Naive thymus-derived CD4-positive, alpha-beta T cell (primary cell): Measurements from ENCODE around the gene RNASE4. TPM values are rescaled to one million over a fixed set of nuclear protein-coding genes. Genes with fewer than 3 reads are reported as not detected.

ENCODE experiments used
- ATAC-seq: fragments of 150-1000 bp; cut with Tn5 transposase; 2 replicates; pipeline ENCODE4 v1.10.0; 2021; ENCODE audit warnings: mild to moderate bottlenecking, moderate library complexity
- CTCF ChIA-PET: fragments of 350-600 bp; sonication (Branson Sonifier 250); formaldehyde crosslinking; loops from one replicate; lab custom pipeline; 2021; ENCODE audit warnings: antibody characterized with exemption; lab: Charles Lee
- POLR2A ChIA-PET: fragments of 350-600 bp; sonication (Branson Sonifier 250); formaldehyde crosslinking; loops from one replicate; lab custom pipeline; 2021; ENCODE audit warnings: antibody characterized with exemption, inconsistent platforms; lab: Charles Lee
- DNase-seq, 9 donors: peaks; one replicate each; pipeline versions ENCODE4 v3.0.0 to v3.0.0-alpha.2; 2020 to 2022; ENCODE audit warnings: mixed read lengths in 1 of 9
- H3K27ac ChIP-seq: one replicate; pipeline ENCODE4 v1.7.0; 2013; ENCODE audit warnings: mild to moderate bottlenecking, low read depth, low read length, moderate library complexity
- H3K27me3 ChIP-seq, 2 donors: one replicate each; pipeline ENCODE4 v1.7.0; 2013; ENCODE audit warnings: low read length in 2 of 2, mild to moderate bottlenecking in 2 of 2, moderate library complexity in 2 of 2; ENCODE audit not compliant: control insufficient read depth in 2 of 2, insufficient read depth in 2 of 2
- H3K36me3 ChIP-seq, 3 experiments: 1 replicate in 2 of 3; 2 replicates in 1 of 3; pipeline ENCODE4 v1.7.0; 2013; ENCODE audit warnings: low read length in 3 of 3, mild to moderate bottlenecking in 3 of 3, moderate library complexity in 1 of 3; ENCODE audit not compliant: insufficient read depth in 3 of 3, control insufficient read depth in 2 of 3
- H3K4me1 ChIP-seq, 2 donors: one replicate each; pipeline ENCODE4 v1.7.0; 2013; ENCODE audit warnings: low read length in 2 of 2, mild to moderate bottlenecking in 2 of 2, moderate library complexity in 1 of 2; ENCODE audit not compliant: control insufficient read depth in 2 of 2, insufficient read depth in 2 of 2
- H3K4me3 ChIP-seq: 2 replicates; pipeline ENCODE4 v1.7.0; 2013; ENCODE audit warnings: mild to moderate bottlenecking, low read length
- H3K9me3 ChIP-seq, 3 experiments: 1 replicate in 2 of 3; 2 replicates in 1 of 3; pipeline ENCODE4 v1.7.0; 2013; ENCODE audit warnings: low read length in 3 of 3; ENCODE audit not compliant: control insufficient read depth in 2 of 3
- H3K27ac Mint-ChIP-seq, 9 donors: one replicate each; pipeline ENCODE4 v1.8.0; 2020 to 2022; ENCODE audit warnings: mixed read lengths in 9 of 9, mild to moderate bottlenecking in 8 of 9, moderate library complexity in 5 of 9, inconsistent platforms in 2 of 9
- H3K27me3 Mint-ChIP-seq, 5 donors: one replicate each; pipeline ENCODE4 v1.8.0; 2021 to 2022; ENCODE audit warnings: mixed read lengths in 5 of 5, mild to moderate bottlenecking in 1 of 5
- H3K36me3 Mint-ChIP-seq, 5 donors: one replicate each; pipeline ENCODE4 v1.8.0; 2020 to 2022; ENCODE audit warnings: mixed read lengths in 5 of 5, mild to moderate bottlenecking in 3 of 5, inconsistent platforms in 1 of 5
- H3K4me1 Mint-ChIP-seq, 7 donors: one replicate each; pipeline ENCODE4 v1.8.0; 2020 to 2022; ENCODE audit warnings: mixed read lengths in 7 of 7, mild to moderate bottlenecking in 3 of 7, inconsistent platforms in 1 of 7
- H3K4me3 Mint-ChIP-seq, 10 donors: one replicate each; pipeline ENCODE4 v1.8.0; 2020 to 2022; ENCODE audit warnings: mild to moderate bottlenecking in 10 of 10, mixed read lengths in 10 of 10, moderate library complexity in 6 of 10, inconsistent platforms in 2 of 10
- H3K9me3 Mint-ChIP-seq, 11 donors: one replicate each; pipeline ENCODE4 v1.8.0; 2020 to 2022; ENCODE audit warnings: mixed read lengths in 11 of 11, mild to moderate bottlenecking in 4 of 11, inconsistent platforms in 1 of 11, moderate library complexity in 1 of 11
- intact Hi-C, 2 donors: fragments of 100-400 bp; cut with micrococcal nuclease; formaldehyde crosslinking; loops; one replicate each; pipeline ENCODE4 v1.15.1; 2023
- polyA plus RNA-seq, 2 donors: library from polyadenylated mRNA; unstranded; fragments of 300-500 nt; fragmentation: Illumina TruSeq; gene quantifications; one replicate each; pipeline ENCODE4 v1.2.3, GENCODE V29; 2021
- total RNA-seq, 6 experiments: library from RNA in 5 of 6; stranded (reverse) in 5 of 6; gene quantifications; 1 replicate in 5 of 6; 2 replicates in 1 of 6; pipeline ENCODE4 v1.2.3 and lab custom pipeline; 2021 to 2026

The RNASE4 gene
- total and polyA plus RNA-seq, 7 experiments from 2014 or later, result 0.17 to 4.2 (median 0.47) TPM; not detected in 1

GRCh38 chr14:20711685-20712084 is 27.3 kb downstream of the RNASE4 start:
- Histone ChIP-seq H3K4me3 (no peak overlapping the region), H3K9me3 (no peaks in the 10 kb centered on the region), H3K27me3 (peaks cover 0 to 5% of the 10 kb centered on the region in 2 donors), H3K27ac (no peak overlapping the region), H3K36me3 (no peaks in the 10 kb centered on the region), H3K4me1 (no peaks in the 10 kb centered on the region)
- peaks cover 0 to 8% (median 0%) of the 10 kb centered on the region in 11 donors for H3K9me3 Mint-ChIP-seq
- ATAC-seq (no peak), DNase-seq (no peak)
- intact Hi-C loops, result no loop called here
- POLR2A ChIA-PET, result interaction anchor here (0.5 kb wide), 1 partner anchor 43 kb away, joined by 3 read pairs; no protein-coding TSS in a partner anchor
- CTCF ChIA-PET, result no interaction called here
- no peak overlapping the region for H3K4me3 Mint-ChIP-seq
- H3K36me3 Mint-ChIP-seq, result peaks cover 0 to 3% (median 0%) of the 10 kb centered on the region in 5 donors
- H3K27ac Mint-ChIP-seq, result no peak overlapping the region
- peaks cover 0 to 9% (median 5%) of the 10 kb centered on the region in 5 donors for H3K27me3 Mint-ChIP-seq
- H3K4me1 Mint-ChIP-seq, result peaks cover 0 to 7% (median 6%) of the 10 kb centered on the region in 7 donors

- Histone ChIP-seq H3K4me3 (no peak overlapping the region), H3K9me3 (no peaks in the 10 kb centered on the region), H3K4me1 (no peaks in the 10 kb centered on the region), H3K27ac (no peak overlapping the region), H3K27me3 (peaks cover 0 to 5% of the 10 kb centered on the region in 2 donors), H3K36me3 (no peaks in the 10 kb centered on the region)
- ATAC-seq (no peak), DNase-seq (no peak)
- H3K4me1 Mint-ChIP-seq, result peaks cover 0 to 7% (median 6%) of the 10 kb centered on the region in 7 donors
- intact Hi-C loops, result no loop called here
- peaks cover 0 to 3% (median 0%) of the 10 kb centered on the region in 5 donors for H3K36me3 Mint-ChIP-seq
- H3K27ac Mint-ChIP-seq, result no peak overlapping the region
- H3K27me3 Mint-ChIP-seq, result peaks cover 3 to 14% (median 7%) of the 10 kb centered on the region in 5 donors
- H3K9me3 Mint-ChIP-seq, result peaks cover 0 to 6% (median 0%) of the 10 kb centered on the region in 11 donors
- no peak overlapping the region for H3K4me3 Mint-ChIP-seq
- ChIA-PET POLR2A (no interaction called here), CTCF (interaction anchor here (1.1 kb wide), 1 partner anchor 15 kb away, joined by 3 read pairs; no protein-coding TSS in a partner anchor)
Observed at GRCh38 chr14:20712904-20713303, 28.5 kb downstream of the RNASE4 start.

DNA sequence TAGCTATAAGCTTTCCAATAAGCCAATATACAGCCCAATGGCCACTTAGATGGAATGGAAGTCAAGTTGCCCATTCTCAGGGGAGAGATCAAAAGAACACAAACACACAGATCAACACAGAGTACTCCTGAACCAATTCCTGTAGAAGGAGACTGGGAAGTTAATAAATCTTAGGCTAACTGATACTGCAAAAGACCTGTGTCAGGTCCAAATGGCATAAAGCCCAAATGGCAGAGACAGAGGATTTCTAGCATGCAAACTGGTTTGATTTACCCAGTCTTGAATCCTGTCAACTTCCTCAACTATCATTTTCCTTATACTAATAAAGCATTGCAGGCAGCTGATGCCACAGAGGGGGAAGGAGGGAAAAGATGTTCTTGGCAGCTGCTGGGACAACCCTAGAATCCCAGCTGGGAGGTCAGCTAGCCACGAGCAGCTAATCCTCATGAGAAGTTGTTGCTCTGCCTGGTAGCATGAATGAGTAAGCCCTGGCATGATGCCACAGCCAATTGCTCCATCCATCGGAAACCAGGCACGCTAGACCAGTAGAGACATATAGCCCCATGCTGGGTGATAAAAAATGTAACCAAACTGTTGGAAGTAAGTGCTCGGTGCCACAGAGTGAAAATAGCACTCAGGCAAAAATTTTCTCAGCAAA is 30.4 kb downstream of the RNASE4 start:
- H3K36me3 Mint-ChIP-seq, result peaks cover 0 to 3% (median 0%) of the 10 kb centered on the region in 5 donors
- peaks cover 0 to 6% (median 0%) of the 10 kb centered on the region in 11 donors for H3K9me3 Mint-ChIP-seq
- no peaks in the 10 kb centered on the region for H3K9me3 ChIP-seq
- DNase-seq (no peak), ATAC-seq (peak; percentile 81)
- no peaks in the 10 kb centered on the region for H3K27me3 ChIP-seq
- H3K4me1 Mint-ChIP-seq, result peaks cover 0 to 7% (median 6%) of the 10 kb centered on the region in 7 donors
- H3K36me3 ChIP-seq, result no peaks in the 10 kb centered on the region
- peak overlapping the region in 1 of 10 donors; percentile 16 for H3K4me3 Mint-ChIP-seq
- H3K27ac ChIP-seq, result no peak overlapping the region
- no peak overlapping the region for H3K4me3 ChIP-seq
- intact Hi-C loops, result no loop called here
- H3K27ac Mint-ChIP-seq, result no peak overlapping the region
- peaks cover 4 to 19% (median 9%) of the 10 kb centered on the region in 5 donors for H3K27me3 Mint-ChIP-seq
- CTCF ChIA-PET, result no interaction called here
- POLR2A ChIA-PET, result no interaction called here
- H3K4me1 ChIP-seq, result no peaks in the 10 kb centered on the region

DNA sequence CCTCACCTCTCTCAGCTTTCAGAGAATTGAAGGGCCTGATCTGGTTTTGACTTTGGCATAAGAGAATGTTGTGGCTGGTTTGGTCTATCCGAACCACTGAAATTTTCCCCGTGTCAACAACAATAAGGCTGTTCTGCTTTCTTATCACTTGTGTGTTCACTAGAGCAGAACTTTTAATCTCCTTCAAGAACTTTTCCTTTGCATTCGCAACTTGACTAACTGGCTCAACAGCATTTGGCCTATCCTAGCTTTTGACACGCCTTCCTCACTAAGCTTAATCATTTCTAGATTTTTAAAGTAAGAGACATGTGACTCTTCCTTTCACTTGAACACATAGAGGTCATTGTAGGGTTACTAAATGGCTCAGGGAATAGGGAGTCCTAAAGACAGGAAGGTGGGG is 35.4 kb downstream of the RNASE4 start:
- no peak overlapping the region for H3K27ac ChIP-seq
- CTCF ChIA-PET, result no interaction called here

GRCh38 chr14:20720741-20721140 is 36.4 kb downstream of the RNASE4 start:
- peaks cover 0 to 7% of the 10 kb centered on the region in 2 donors for H3K27me3 ChIP-seq
- H3K4me1 ChIP-seq, result no peaks in the 10 kb centered on the region
- no peaks in the 10 kb centered on the region for H3K9me3 ChIP-seq
- H3K4me3 ChIP-seq, result no peak overlapping the region
- intact Hi-C loops, result no loop called here
- POLR2A ChIA-PET, result no interaction called here
- peaks cover 0 to 6% (median 0%) of the 10 kb centered on the region in 11 donors for H3K9me3 Mint-ChIP-seq
- CTCF ChIA-PET, result no interaction called here
- ATAC-seq (no peak), DNase-seq (no peak)
- no peaks in the 10 kb centered on the region for H3K36me3 Mint-ChIP-seq
- no peak overlapping the region for H3K4me3 Mint-ChIP-seq
- H3K4me1 Mint-ChIP-seq, result peaks cover 0 to 9% (median 2%) of the 10 kb centered on the region in 7 donors
- no peak overlapping the region for H3K27ac Mint-ChIP-seq
- H3K27ac ChIP-seq, result no peak overlapping the region
- H3K27me3 Mint-ChIP-seq, result peaks cover 33 to 44% (median 34%) of the 10 kb centered on the region in 5 donors
- H3K36me3 ChIP-seq, result no peaks in the 10 kb centered on the region

More for the DNA sequence above, 35.4 kb downstream of the RNASE4 start:
- Mint-ChIP-seq H3K36me3 (peaks cover 0 to 3% (median 0%) of the 10 kb centered on the region in 5 donors), H3K4me1 (peaks cover 0 to 14% (median 8%) of the 10 kb centered on the region in 7 donors), H3K27ac (no peak overlapping the region), H3K4me3 (no peak overlapping the region), H3K9me3 (peaks cover 0 to 6% (median 0%) of the 10 kb centered on the region in 11 donors), H3K27me3 (peaks cover 28 to 39% (median 32%) of the 10 kb centered on the region in 5 donors)
- POLR2A ChIA-PET, result no interaction called here
- H3K27me3 ChIP-seq, result peaks cover 0 to 7% of the 10 kb centered on the region in 2 donors
- no peaks in the 10 kb centered on the region for H3K36me3 ChIP-seq
- ATAC-seq (no peak), DNase-seq (no peak)
- H3K4me3 ChIP-seq, result no peak overlapping the region
- H3K4me1 ChIP-seq, result no peaks in the 10 kb centered on the region
- intact Hi-C loops, result no loop called here
- no peaks in the 10 kb centered on the region for H3K9me3 ChIP-seq

DNA sequence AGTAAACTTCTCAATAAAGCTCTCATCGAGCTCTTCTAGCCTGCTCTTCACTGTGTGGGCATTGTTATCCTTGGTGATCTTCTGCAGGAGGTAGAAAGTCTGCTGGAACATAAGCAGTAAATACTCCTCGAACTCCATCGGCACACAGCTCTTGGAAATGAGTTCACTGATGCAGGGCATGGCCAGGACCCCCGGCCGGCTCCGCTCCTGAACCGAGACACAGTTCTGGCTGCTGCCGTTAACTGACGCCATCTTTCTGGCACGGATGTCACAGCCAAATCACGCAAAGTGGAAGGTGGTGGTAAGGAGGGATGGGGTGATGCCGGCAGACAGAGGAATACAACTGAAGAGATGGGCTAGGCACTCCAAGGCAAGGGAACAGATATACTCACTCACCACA is 37.7 kb downstream of the RNASE4 start:
- ChIA-PET POLR2A (no interaction called here), CTCF (no interaction called here)
- Histone ChIP-seq H3K9me3 (no peaks in the 10 kb centered on the region), H3K27me3 (peaks cover 0 to 7% of the 10 kb centered on the region in 2 donors), H3K4me1 (no peaks in the 10 kb centered on the region), H3K27ac (no peak overlapping the region), H3K4me3 (no peak overlapping the region), H3K36me3 (no peaks in the 10 kb centered on the region)
- H3K9me3 Mint-ChIP-seq, result peaks cover 0 to 2% (median 0%) of the 10 kb centered on the region in 11 donors
- intact Hi-C loops, result no loop called here
- no peaks in the 10 kb centered on the region for H3K36me3 Mint-ChIP-seq
- H3K4me3 Mint-ChIP-seq, result no peak overlapping the region
- peaks cover 0 to 9% (median 3%) of the 10 kb centered on the region in 7 donors for H3K4me1 Mint-ChIP-seq
- peaks cover 38 to 53% (median 44%) of the 10 kb centered on the region in 5 donors for H3K27me3 Mint-ChIP-seq
- ATAC-seq, result no peak
- H3K27ac Mint-ChIP-seq, result no peak overlapping the region
- no peak for DNase-seq
